H1 (cell line): ENCODE measurements around the gene VSIG10L. TPM values are rescaled to one million over a fixed set of nuclear protein-coding genes. Genes with fewer than 3 reads are reported as not detected.

Source experiments
- CTCF ChIA-PET: fragments of 300-600 bp; sonication (Branson Sonifier 250); formaldehyde crosslinking; loops from one replicate; lab custom pipeline; 2021; ENCODE audit not compliant: partially characterized antibody; lab: Charles Lee
- POLR2A ChIA-PET: fragments of 300-600 bp; sonication (Branson Sonifier 250); formaldehyde crosslinking; loops from one replicate; lab custom pipeline; 2021; ENCODE audit warnings: inconsistent platforms; ENCODE audit not compliant: partially characterized antibody; lab: Charles Lee
- DNase-seq, 2 experiments: peaks; one replicate each; pipeline versions ENCODE4 v3.0.0 to v3.0.0-alpha.2; 2010 to 2022; ENCODE audit warnings: low spot score in 2 of 2, low read depth in 1 of 2, mixed read lengths in 1 of 2
- FAIRE-seq: peaks from 2 replicates; lab custom pipeline; 2011; peaks lifted over from hg19 to GRCh38; lab: Jason Lieb, UNC
- H2AFZ ChIP-seq: 2 replicates; pipeline ENCODE4 v1.8.1; 2012; ENCODE audit warnings: low read length, inconsistent platforms
- H2AK5ac ChIP-seq: 2 replicates; pipeline ENCODE4 v1.6.1; 2013; ENCODE audit warnings: low read depth, low read length
- H2BK120ac ChIP-seq: replicated peaks from 2 replicates; pipeline ENCODE3; 2013; ENCODE audit warnings: low read depth, low read length, inconsistent platforms
- H2BK12ac ChIP-seq: 2 replicates; pipeline ENCODE4 v1.6.1; 2013; ENCODE audit warnings: low read depth, low read length
- H2BK15ac ChIP-seq: 2 replicates; pipeline ENCODE4 v1.6.1; 2013; ENCODE audit warnings: low read length
- H2BK20ac ChIP-seq: 2 replicates; pipeline ENCODE4 v1.6.1; 2013; ENCODE audit warnings: low read length
- H2BK5ac ChIP-seq: 2 replicates; pipeline ENCODE4 v1.6.1; 2013; ENCODE audit warnings: low read depth, low read length
- H3K14ac ChIP-seq: 2 replicates; pipeline ENCODE4 v1.6.1; 2013; ENCODE audit warnings: inconsistent platforms; ENCODE audit not compliant: insufficient read length
- H3K18ac ChIP-seq: 2 replicates; pipeline ENCODE4 v1.6.1; 2013; ENCODE audit warnings: low read length; ENCODE audit errors: extremely low read depth
- H3K23ac ChIP-seq: 2 replicates; pipeline ENCODE4 v1.6.1; 2013; ENCODE audit warnings: inconsistent platforms; ENCODE audit not compliant: insufficient read length
- H3K23me2 ChIP-seq: 2 replicates; pipeline ENCODE4 v1.6.1; 2013; ENCODE audit warnings: low read depth, low read length
- H3K27ac ChIP-seq: 2 replicates; pipeline ENCODE4 v1.6.1; 2011; ENCODE audit warnings: low read depth, low read length, inconsistent platforms
- H3K27me3 ChIP-seq, 4 experiments: replicated peaks in 1 of 4; 1 replicate in 1 of 4; 2 replicates in 3 of 4; pipeline versions ENCODE4 v1.6.1 to v1.8.1; 2011 to 2013; ENCODE audit warnings: low read length in 3 of 4, mild to moderate bottlenecking in 3 of 4, inconsistent platforms in 2 of 4, mixed read lengths in 2 of 4, moderate library complexity in 1 of 4; ENCODE audit not compliant: control insufficient read depth in 3 of 4, insufficient read depth in 3 of 4; ENCODE audit errors: extremely low read depth in 1 of 4
- H3K36me3 ChIP-seq, 4 experiments: 2 replicates each; pipeline versions ENCODE4 v1.6.1 to v1.8.1; 2011 to 2013; ENCODE audit warnings: mild to moderate bottlenecking in 4 of 4, low read length in 3 of 4, moderate library complexity in 2 of 4, control low read depth in 1 of 4, inconsistent platforms in 1 of 4; ENCODE audit not compliant: insufficient read depth in 4 of 4, control insufficient read depth in 2 of 4
- H3K4ac ChIP-seq: replicated peaks from 2 replicates; pipeline ENCODE3; 2013; ENCODE audit warnings: low read length, low read depth, mixed read lengths, inconsistent platforms; ENCODE audit not compliant: insufficient read length
- H3K4me1 ChIP-seq, 4 experiments: replicated peaks in 1 of 4; 1 replicate in 1 of 4; 2 replicates in 3 of 4; pipeline versions ENCODE4 v1.6.1 to v1.8.1; 2011 to 2013; ENCODE audit warnings: low read length in 3 of 4, inconsistent platforms in 2 of 4, mixed read lengths in 1 of 4; ENCODE audit not compliant: insufficient read depth in 4 of 4, control insufficient read depth in 3 of 4
- H3K4me2 ChIP-seq, 2 experiments: 2 replicates each; pipeline versions ENCODE4 v1.6.1 to v1.8.1; 2011 to 2013; ENCODE audit warnings: low read depth in 2 of 2, low read length in 2 of 2, control low read depth in 1 of 2, inconsistent platforms in 1 of 2, mild to moderate bottlenecking in 1 of 2; ENCODE audit not compliant: insufficient read depth in 1 of 2
- H3K4me3 ChIP-seq, 4 experiments: fragments of 200-600, 300-600 bp in 1 of 4; sonication (generic), shearing (Covaris generic), sonication (Bioruptor Twin) in 1 of 4; 2 replicates each; pipeline versions ENCODE4 v1.5.1 to v1.8.1; 2011 to 2016; ENCODE audit warnings: low read length in 4 of 4, low read depth in 3 of 4, control low read depth in 2 of 4, inconsistent platforms in 2 of 4, mild to moderate bottlenecking in 2 of 4, mixed read lengths in 1 of 4, moderate library complexity in 1 of 4; ENCODE audit not compliant: insufficient read depth in 2 of 4; ENCODE audit errors: extremely low read depth in 1 of 4
- H3K56ac ChIP-seq: replicated peaks from 2 replicates; pipeline ENCODE3; 2013; ENCODE audit warnings: low read depth, mild to moderate bottlenecking, mixed read lengths, low read length, inconsistent platforms; ENCODE audit not compliant: insufficient read length
- H3K79me1 ChIP-seq: 2 replicates; pipeline ENCODE4 v1.6.1; 2013; ENCODE audit warnings: low read depth, low read length, control low read depth
- H3K79me2 ChIP-seq, 2 experiments: 2 replicates each; pipeline versions ENCODE4 v1.6.1 to v1.8.1; 2012 to 2013; ENCODE audit warnings: low read length in 2 of 2, mild to moderate bottlenecking in 2 of 2, inconsistent platforms in 1 of 2; ENCODE audit not compliant: insufficient read depth in 2 of 2, control insufficient read depth in 1 of 2
- H3K9ac ChIP-seq, 4 experiments: replicated peaks in 1 of 4; 1 replicate in 1 of 4; 2 replicates in 3 of 4; pipeline versions ENCODE4 v1.6.1 to v1.8.1; 2011 to 2013; ENCODE audit warnings: low read depth in 3 of 4, low read length in 3 of 4, control low read depth in 2 of 4, mild to moderate bottlenecking in 2 of 4, moderate library complexity in 2 of 4, inconsistent platforms in 1 of 4; ENCODE audit errors: extremely low read depth in 1 of 4
- H3K9me3 ChIP-seq, 2 experiments: 2 replicates each; pipeline versions ENCODE4 v1.6.1 to v1.8.1; 2012 to 2013; ENCODE audit warnings: mild to moderate bottlenecking in 2 of 2, moderate library complexity in 2 of 2, control low read depth in 1 of 2, inconsistent platforms in 1 of 2, low read depth in 1 of 2, low read length in 1 of 2, mixed read lengths in 1 of 2; ENCODE audit not compliant: insufficient read depth in 2 of 2
- H4K20me1 ChIP-seq, 2 experiments: replicated peaks in 1 of 2; 2 replicates each; pipeline versions ENCODE3 to v1.8.1; 2011 to 2013; ENCODE audit warnings: inconsistent platforms in 2 of 2, low read length in 2 of 2, mild to moderate bottlenecking in 1 of 2; ENCODE audit not compliant: insufficient read depth in 2 of 2, control insufficient read depth in 1 of 2
- H4K5ac ChIP-seq: 2 replicates; pipeline ENCODE4 v1.6.1; 2013; ENCODE audit warnings: low read length, low read depth, mixed read lengths, inconsistent platforms; ENCODE audit not compliant: insufficient read length
- H4K8ac ChIP-seq: 2 replicates; pipeline ENCODE4 v1.8.0; 2013; ENCODE audit warnings: mild to moderate bottlenecking, moderate library complexity, low read length, inconsistent platforms; ENCODE audit not compliant: insufficient read depth; ENCODE audit errors: extremely low read depth
- H4K91ac ChIP-seq: replicated peaks from 2 replicates; pipeline ENCODE3; 2013; ENCODE audit warnings: low read length, mixed read lengths, inconsistent platforms; ENCODE audit not compliant: insufficient read length
- KDM4A ChIP-seq: IDR thresholded peaks from one replicate; pipeline ENCODE4 v1.7.1; 2012; ENCODE audit warnings: low read depth, mild to moderate bottlenecking, moderate library complexity, low read length, inconsistent platforms; ENCODE audit not compliant: severe bottlenecking
- RFX5 ChIP-seq: IDR thresholded peaks from 2 replicates; pipeline ENCODE4 v1.6.1; 2011; ENCODE audit warnings: low read depth, low read length, improper control_type of control experiment, borderline replicate concordance
- SAP30 ChIP-seq: fragments of 300-600 bp; sonication (generic); IDR thresholded peaks from 2 replicates; pipeline ENCODE4 v1.7.1; 2012; ENCODE audit warnings: low read length, moderate library complexity, mild to moderate bottlenecking, inconsistent platforms; ENCODE audit not compliant: insufficient read depth, insufficient replicate concordance
- WGBS, 2 experiments: shearing (Covaris generic) in 1 of 2; methylation state at CpG; one replicate each; pipeline versions ENCODE4 v1.1.6 to v1.1.7; 2013 to 2015; ENCODE audit warnings: low lambda C conversion rate in 2 of 2, mixed read lengths in 2 of 2, inconsistent platforms in 1 of 2, low coverage in 1 of 2, missing lambda C conversion rate in 1 of 2; ENCODE audit not compliant: insufficient replicate concordance in 2 of 2, insufficient coverage in 1 of 2, insufficient read length in 1 of 2; ENCODE audit errors: extremely low coverage in 1 of 2, missing lambda C conversion rate in 1 of 2; 5-methylcytosine and 5-hydroxymethylcytosine counted together
- polyA plus RNA-seq, 7 experiments: library from polyadenylated mRNA; depleted of rRNA in 3 of 7; stranded (reverse) in 5 of 7; unstranded in 2 of 7; fragments of >200 nt in 5 of 7; fragments of 200-250 nt in 2 of 7; gene quantifications; 1 replicate in 5 of 7; 2 replicates in 1 of 7; 4 replicates in 1 of 7; pipeline versions ENCODE4 v1.2.1 to v1.2.3, GENCODE V29; 2011 to 2013; ENCODE audit warnings: missing spikeins in 2 of 7, mixed read lengths in 2 of 7
- total RNA-seq: library from RNA; stranded (reverse); fragmentation: NEBNext Ultra II Directional; extraction: Animal tissue kit (Norgen Biotek cat#: 25700); gene quantifications from 2 replicates; pipeline ENCODE4 v1.2.1, GENCODE V29; 2021

VSIG10L gene
- total and polyA plus RNA-seq, 2 of the 8 experiments (the other 6 are each of a cell fraction or from before 2014, with no cell fraction given), result 10.3 to 10.4 TPM

DNA sequence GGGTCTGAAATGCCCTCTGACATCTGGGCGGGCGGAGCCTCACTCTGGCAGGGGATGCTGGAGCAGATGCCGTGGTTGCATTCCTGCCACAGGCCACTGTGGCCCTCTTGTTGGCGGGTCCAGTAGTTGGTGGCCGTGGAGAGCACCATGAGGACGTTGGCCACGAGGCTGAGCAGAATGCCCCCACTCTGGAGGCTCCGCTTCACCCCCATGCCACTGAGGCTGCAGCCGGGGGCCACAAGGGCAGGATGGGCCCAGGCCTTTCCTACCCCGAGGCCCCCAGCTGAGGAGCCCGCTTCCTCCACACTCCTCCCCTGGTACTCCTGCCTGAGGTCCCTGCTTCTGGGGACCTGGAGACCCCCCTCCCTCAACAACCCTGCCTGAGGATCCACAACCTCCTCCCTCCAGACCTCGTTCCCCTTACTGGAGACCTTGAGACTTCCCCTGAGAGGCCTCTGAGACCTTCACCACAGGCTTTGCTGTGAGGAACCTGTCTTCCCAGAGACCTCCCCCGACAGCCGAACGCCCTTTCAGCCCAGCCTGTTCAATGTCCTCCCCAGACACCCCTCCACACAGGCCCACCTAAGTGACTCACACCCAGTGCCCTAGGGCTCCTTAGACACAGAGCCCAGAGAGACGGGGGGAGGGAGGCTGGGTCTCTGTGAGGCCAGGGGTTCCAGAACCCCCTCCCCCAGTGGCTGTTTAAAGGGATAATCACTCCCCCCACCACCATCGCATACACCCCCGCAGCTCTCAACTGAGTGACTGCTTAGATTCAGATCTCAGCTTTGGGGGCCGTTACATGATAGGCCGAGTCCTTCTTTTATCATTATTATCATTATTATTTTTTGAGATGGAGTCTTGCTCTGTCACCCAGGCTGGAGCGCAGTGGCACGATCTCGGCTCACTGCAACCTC, 26.7 kb upstream of the VSIG10L start, which contains the start of gene CLDND2:
TSS of gene CLDND2 (minus strand) at position 638 of the 917 bp plus-strand sequence. CDS start at position 212, 426 bp downstream.
- Histone ChIP-seq H4K20me1 (no peaks in the 10 kb centered on the region), H3K27me3 (no peaks in the 10 kb centered on the region; a peak in 2 of 7 replicates), H4K8ac (peak within 1 kb of the TSS; percentile 93), H2BK5ac (peak within 1 kb of the TSS; percentile 99), H2AK5ac (peak within 1 kb of the TSS; percentile 48; the same call in 1 of the 2 replicates), H2AFZ (peak within 1 kb of the TSS; percentile 95; the same call in 1 of the 2 replicates), H3K4me1 (peaks cover 0 to 18% (median 11%) of the 10 kb centered on the region in 4 experiments; a peak in 6 of 7 replicates), H3K79me2 (no peaks in the 10 kb centered on the region), H3K23me2 (peaks cover 18% of the 10 kb centered on the region), H3K4me2 (peak within 1 kb of the TSS; percentile 75 to 87), H2BK15ac (peak within 1 kb of the TSS; percentile 99; the same call in 1 of the 2 replicates), H3K79me1 (no peaks in the 10 kb centered on the region), H2BK12ac (no peak within 1 kb of the TSS), H4K5ac (peak within 1 kb of the TSS; percentile 99), H3K9me3 (no peaks in the 10 kb centered on the region), H2BK120ac (peak within 1 kb of the TSS; percentile 72), H3K56ac (peak within 1 kb of the TSS; percentile 67), H3K4ac (peak within 1 kb of the TSS; percentile 93), H2BK20ac (no peak within 1 kb of the TSS), H4K91ac (peak within 1 kb of the TSS; percentile 100), H3K9ac (peak within 1 kb of the TSS in 3 of 4 experiments; percentile 35 to 62 (median 56); a peak in 5 of 7 replicates), H3K36me3 (no peaks in the 10 kb centered on the region), H3K18ac (peak within 1 kb of the TSS; percentile 98), H3K23ac (no peak within 1 kb of the TSS), H3K14ac (no peak within 1 kb of the TSS), H3K27ac (peak within 1 kb of the TSS; percentile 50; the same call in 1 of the 2 replicates), H3K4me3 (peak within 1 kb of the TSS; percentile 68 to 97 (median 84))
- ChIA-PET POLR2A (interaction anchor here (0.6 to 1.8 kb wide), 15 partner anchors 8 to 608 kb away, joined by 3 to 9 read pairs (median 4); partner anchors contain the start of genes C19orf84, LIM2 and VSIG10L), CTCF (interaction anchor here (0.7 to 2.3 kb wide), 10 partner anchors 14 to 210 kb away, joined by 3 to 7 read pairs (median 4); partner anchors contain the start of genes LIM2, SIGLEC10 and VSIG10L)
- peak in 1 of 2 experiments; percentile 48 for DNase-seq
- no peak for FAIRE-seq
- 83% methylated on average over 19 of the region's 23 CpGs; no CpG with 5 or more reads in 1 of the 2 experiments for WGBS, 2 experiments
- TF ChIP-seq RFX5, result no peak
- peak; percentile 18 for TF ChIP-seq SAP30
- peak; percentile 18 for TF ChIP-seq KDM4A
